HepG2 (cell line): Measurements from ENCODE around the gene KCNJ14.

Source experiments
- ATF6 ChIP-seq: sonication (generic); formaldehyde crosslinking; conservative IDR thresholded peaks from 2 replicates; pipeline ENCODE4 v1.4.0; 2020; ENCODE audit warnings: missing genetic modification reagents
- CBX1 ChIP-seq: IDR thresholded peaks from one replicate; pipeline ENCODE4 v1.6.1; 2016; ENCODE audit warnings: antibody characterized with exemption, low read depth
- CTCF ChIP-seq: sonication (generic); formaldehyde crosslinking; IDR thresholded peaks from 2 replicates; pipeline ENCODE4 v1.5.0; 2020; ENCODE audit warnings: mild to moderate bottlenecking, missing genetic modification reagents, moderate library complexity
- GMEB1 ChIP-seq: sonication (generic); formaldehyde crosslinking; IDR thresholded peaks from 2 replicates; pipeline ENCODE4 v1.5.1; 2020; ENCODE audit warnings: missing genetic modification reagents, mild to moderate bottlenecking, borderline replicate concordance
- HNRNPK ChIP-seq: fragments of 200-400 bp; formaldehyde crosslinking; IDR thresholded peaks from 2 replicates; pipeline ENCODE4 v1.6.1; 2018; ENCODE audit warnings: low read length, low read depth, moderate library complexity, mild to moderate bottlenecking; ENCODE audit not compliant: poor library complexity, severe bottlenecking
- IRF1 ChIP-seq: sonication (generic); formaldehyde crosslinking; IDR thresholded peaks from 2 replicates; pipeline ENCODE4 v1.4.0; 2020; ENCODE audit warnings: low read depth, mild to moderate bottlenecking, missing genetic modification reagents
- KAT2B ChIP-seq: fragments of 150-350 bp; IDR thresholded peaks from 2 replicates; pipeline ENCODE4 v1.6.1; 2014; ENCODE audit warnings: low read depth, low read length, borderline replicate concordance
- MEF2D ChIP-seq: sonication (generic); formaldehyde crosslinking; IDR thresholded peaks from 2 replicates; pipeline ENCODE4 v1.5.1; 2020; ENCODE audit warnings: mild to moderate bottlenecking, missing genetic modification reagents
- RFX5 ChIP-seq: IDR thresholded peaks from 2 replicates; pipeline ENCODE4 v1.6.1; 2011; ENCODE audit warnings: low read depth, low read length, improper control_type of control experiment
- SRSF1 ChIP-seq: fragments of 200-400 bp; formaldehyde crosslinking; optimal IDR thresholded peaks from 2 replicates; pipeline ENCODE3; 2017; ENCODE audit warnings: mild to moderate bottlenecking, low read depth, low read length, moderate library complexity
- ZBTB49 ChIP-seq: sonication (generic); formaldehyde crosslinking; IDR thresholded peaks from 2 replicates; pipeline ENCODE4 v1.4.0; 2020; ENCODE audit warnings: missing genetic modification reagents, borderline replicate concordance
- TF ChIP-seq, protein P1 (sequence below): sonication (generic); formaldehyde crosslinking; IDR thresholded peaks from 2 replicates; pipeline ENCODE4 v1.4.0; 2020; ENCODE audit warnings: mild to moderate bottlenecking, low read depth, missing genetic modification reagents

- TF ChIP-seq HNRNPK (no peak), ZBTB49 (CRISPR knock-in tag) (no peak), IRF1 (no peak), CBX1 (no peak), RFX5 (no peak), MEF2D (CRISPR knock-in tag) (no peak), CTCF (no peak), ATF6 (CRISPR knock-in tag) (no peak), KAT2B (no peak), GMEB1 (CRISPR knock-in tag) (no peak), SRSF1 (no peak)
- TF ChIP-seq, protein P1, sequence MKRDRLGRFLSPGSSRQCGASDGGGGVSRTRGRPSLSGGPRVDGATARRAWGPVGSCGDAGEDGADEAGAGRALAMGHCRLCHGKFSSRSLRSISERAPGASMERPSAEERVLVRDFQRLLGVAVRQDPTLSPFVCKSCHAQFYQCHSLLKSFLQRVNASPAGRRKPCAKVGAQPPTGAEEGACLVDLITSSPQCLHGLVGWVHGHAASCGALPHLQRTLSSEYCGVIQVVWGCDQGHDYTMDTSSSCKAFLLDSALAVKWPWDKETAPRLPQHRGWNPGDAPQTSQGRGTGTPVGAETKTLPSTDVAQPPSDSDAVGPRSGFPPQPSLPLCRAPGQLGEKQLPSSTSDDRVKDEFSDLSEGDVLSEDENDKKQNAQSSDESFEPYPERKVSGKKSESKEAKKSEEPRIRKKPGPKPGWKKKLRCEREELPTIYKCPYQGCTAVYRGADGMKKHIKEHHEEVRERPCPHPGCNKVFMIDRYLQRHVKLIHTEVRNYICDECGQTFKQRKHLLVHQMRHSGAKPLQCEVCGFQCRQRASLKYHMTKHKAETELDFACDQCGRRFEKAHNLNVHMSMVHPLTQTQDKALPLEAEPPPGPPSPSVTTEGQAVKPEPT (CRISPR knock-in tag), result no peak
Observed at GRCh38 chr19:48461982-48462655, 6.7 kb downstream of the KCNJ14 start.
